ENCODE data around the gene KIAA0825.

GRCh38 chr5:94463739-94464138 lies 154.7 kb downstream of the KIAA0825 start:
- TF ChIP-seq CTCF (IDR thresholded peaks at IDR 0.05; ENCODE audit: low read depth, low read length) (no peak), EZH2phosphoT487 (IDR thresholded peaks at IDR 0.05; ENCODE audit: low read depth) (no peak)
